Measurements from ENCODE around the gene SCNN1G.

- TF ChIP-seq, protein P1, sequence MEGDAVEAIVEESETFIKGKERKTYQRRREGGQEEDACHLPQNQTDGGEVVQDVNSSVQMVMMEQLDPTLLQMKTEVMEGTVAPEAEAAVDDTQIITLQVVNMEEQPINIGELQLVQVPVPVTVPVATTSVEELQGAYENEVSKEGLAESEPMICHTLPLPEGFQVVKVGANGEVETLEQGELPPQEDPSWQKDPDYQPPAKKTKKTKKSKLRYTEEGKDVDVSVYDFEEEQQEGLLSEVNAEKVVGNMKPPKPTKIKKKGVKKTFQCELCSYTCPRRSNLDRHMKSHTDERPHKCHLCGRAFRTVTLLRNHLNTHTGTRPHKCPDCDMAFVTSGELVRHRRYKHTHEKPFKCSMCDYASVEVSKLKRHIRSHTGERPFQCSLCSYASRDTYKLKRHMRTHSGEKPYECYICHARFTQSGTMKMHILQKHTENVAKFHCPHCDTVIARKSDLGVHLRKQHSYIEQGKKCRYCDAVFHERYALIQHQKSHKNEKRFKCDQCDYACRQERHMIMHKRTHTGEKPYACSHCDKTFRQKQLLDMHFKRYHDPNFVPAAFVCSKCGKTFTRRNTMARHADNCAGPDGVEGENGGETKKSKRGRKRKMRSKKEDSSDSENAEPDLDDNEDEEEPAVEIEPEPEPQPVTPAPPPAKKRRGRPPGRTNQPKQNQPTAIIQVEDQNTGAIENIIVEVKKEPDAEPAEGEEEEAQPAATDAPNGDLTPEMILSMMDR (IDR thresholded peaks at IDR 0.05) = no peak
- TF ChIP-seq POLR2A (IDR thresholded peaks at IDR 0.05) (no peak), EP300 (IDR thresholded peaks at IDR 0.05; ENCODE audit: low read depth) (no peak)
Observed at GRCh38 chr16:23215435-23215834, 32.9 kb downstream of the SCNN1G start.

Measured in transverse colon (tissue), 3 donors.